Measurements from ENCODE around the gene PUM1.

Gene PUM1

DNA sequence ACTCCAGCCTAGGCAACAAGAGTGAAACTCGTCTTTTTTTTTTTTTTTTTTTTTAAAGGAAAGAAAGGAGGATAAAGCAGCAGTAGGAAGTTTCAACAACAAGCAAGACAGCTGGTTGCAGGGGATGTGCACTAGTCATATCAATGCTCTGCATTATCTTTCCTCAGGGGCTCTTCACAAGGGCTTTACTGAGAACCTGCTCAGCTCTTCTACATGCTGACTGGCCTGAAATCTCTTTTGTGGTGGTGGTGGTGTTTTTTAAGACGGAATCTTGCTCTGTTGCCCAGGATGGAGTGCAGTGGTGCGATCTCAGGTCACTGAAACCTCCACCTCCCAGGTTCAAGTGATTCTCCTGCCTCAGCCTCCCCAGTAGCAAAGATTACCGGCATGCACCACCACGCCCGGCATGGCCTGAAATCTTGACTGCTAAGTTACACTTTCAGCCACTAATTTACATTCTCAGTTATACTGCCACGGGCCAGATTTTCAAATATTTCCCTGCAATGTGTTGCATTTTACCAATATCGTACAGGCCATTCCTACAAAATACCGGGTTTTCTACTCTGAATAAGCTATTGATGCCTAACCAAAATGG is 68.0 kb downstream of the PUM1 start:
- Histone ChIP-seq H3K4me3 (ENCODE audit: low read length) (no peak overlapping the region), H3K27me3 (ENCODE audit: control insufficient read depth, insufficient read depth, low read length) (no peaks in the 10 kb centered on the region), H3K9ac (ENCODE audit: low read length) (no peak overlapping the region), H3K4me1 (ENCODE audit: control insufficient read depth, insufficient read depth, low read length) (peaks cover 7% of the 10 kb centered on the region), H3K36me3 (ENCODE audit: control insufficient read depth, insufficient read depth, low read length) (peaks cover 3% of the 10 kb centered on the region), H3K9me3 (ENCODE audit: control insufficient read depth, low read length) (no peaks in the 10 kb centered on the region)

DNA sequence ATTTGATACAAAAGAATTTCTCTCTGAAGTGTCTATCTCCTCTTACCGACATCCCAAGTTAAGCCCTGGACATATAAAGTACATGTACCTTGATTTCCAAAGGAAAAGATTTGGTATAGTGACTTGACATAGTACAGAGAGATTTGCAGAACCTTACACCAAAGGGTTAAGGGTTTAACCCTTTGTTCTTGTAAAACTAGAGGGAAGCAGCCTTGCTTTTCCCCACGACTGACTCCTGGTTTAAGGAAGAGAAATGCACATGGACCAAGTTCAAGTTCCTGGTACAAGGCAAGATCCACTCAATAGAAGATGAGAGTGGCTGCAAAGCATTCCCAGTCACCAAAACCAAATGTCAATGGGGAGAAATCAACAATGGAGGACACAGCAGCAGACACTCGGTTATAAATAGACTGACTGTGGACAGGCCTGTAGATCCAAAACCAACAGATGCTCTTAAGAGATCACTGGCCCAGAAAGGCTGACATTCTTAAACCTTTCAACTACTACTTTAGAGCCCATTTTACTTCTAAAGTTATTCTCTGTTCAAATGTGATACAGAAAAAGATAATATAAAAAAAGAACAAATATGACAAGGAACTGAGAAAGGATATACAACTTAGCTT is 69.4 kb downstream of the PUM1 start:
- no peak overlapping the region for H3K4me3 ChIP-seq (ENCODE audit: low read length)
- peaks cover 7% of the 10 kb centered on the region for H3K4me1 ChIP-seq (ENCODE audit: control insufficient read depth, insufficient read depth, low read length)
- H3K36me3 ChIP-seq (ENCODE audit: control insufficient read depth, insufficient read depth, low read length) = peaks cover 3% of the 10 kb centered on the region
- no peak overlapping the region for H3K9ac ChIP-seq (ENCODE audit: low read length)
- no peaks in the 10 kb centered on the region for H3K9me3 ChIP-seq (ENCODE audit: control insufficient read depth, low read length)
- no peaks in the 10 kb centered on the region for H3K27me3 ChIP-seq (ENCODE audit: control insufficient read depth, insufficient read depth, low read length)

DNA sequence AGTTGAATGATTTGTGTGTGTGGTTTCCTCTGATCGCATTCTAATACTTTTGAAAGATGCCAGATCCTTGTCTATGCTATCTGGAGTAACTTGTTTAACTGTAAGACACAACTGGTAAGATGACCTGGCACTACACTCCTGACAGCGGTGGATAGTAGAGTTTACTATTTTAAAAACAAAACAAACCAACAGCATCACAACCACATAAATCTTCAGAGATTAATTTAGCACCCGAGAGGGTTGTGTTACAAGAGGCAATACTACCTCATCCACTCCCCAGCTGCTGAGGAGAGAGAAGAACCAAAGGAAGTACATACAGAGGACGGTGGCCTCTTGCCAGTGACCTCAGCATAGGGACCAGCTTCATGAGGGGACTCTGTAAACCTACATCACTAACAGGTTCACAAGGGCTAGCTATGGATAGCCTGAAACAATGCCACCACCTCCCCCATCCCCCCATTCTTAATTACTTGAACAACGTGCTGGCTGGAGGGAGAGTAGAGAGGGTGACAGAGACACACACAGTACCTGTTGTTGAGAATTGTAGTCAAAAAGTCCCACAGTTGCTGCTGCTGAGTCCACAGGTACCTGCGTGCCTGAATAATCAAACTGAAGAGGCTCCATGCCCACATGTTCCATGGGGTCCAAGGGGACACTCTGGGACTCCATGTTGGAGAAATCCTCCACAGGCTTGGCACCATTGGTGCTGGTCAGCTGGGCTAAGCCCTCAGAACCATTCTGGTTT is 73.5 kb downstream of the PUM1 start:
- no peaks in the 10 kb centered on the region for H3K27me3 ChIP-seq (ENCODE audit: control insufficient read depth, insufficient read depth, low read length)
- no peaks in the 10 kb centered on the region for H3K9me3 ChIP-seq (ENCODE audit: control insufficient read depth, low read length)
- no peak overlapping the region for H3K4me3 ChIP-seq (ENCODE audit: low read length)
- H3K9ac ChIP-seq (ENCODE audit: low read length) = no peak overlapping the region
- peaks cover 3% of the 10 kb centered on the region for H3K36me3 ChIP-seq (ENCODE audit: control insufficient read depth, insufficient read depth, low read length)
- no peaks in the 10 kb centered on the region for H3K4me1 ChIP-seq (ENCODE audit: control insufficient read depth, insufficient read depth, low read length)

DNA sequence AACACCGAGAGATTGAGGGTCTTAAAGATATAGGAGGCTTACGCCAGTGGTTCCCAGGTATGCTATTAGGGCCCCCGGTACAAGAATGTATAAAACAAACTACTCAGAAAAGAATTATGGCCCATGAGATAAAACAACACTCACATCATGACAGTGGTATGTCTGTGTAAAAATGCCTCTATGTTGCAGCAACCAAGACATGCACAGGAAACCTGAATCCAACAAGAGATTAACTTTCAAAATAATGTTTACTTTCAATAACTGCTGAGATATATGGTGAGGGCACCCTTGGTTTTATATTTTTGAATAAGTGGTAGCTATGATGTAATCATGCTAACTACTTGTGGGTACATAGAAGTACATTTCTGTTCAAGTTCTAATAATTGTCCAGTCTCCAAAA is 74.9 kb downstream of the PUM1 start:
- Histone ChIP-seq H3K36me3 (ENCODE audit: control insufficient read depth, insufficient read depth, low read length) (no peaks in the 10 kb centered on the region), H3K9ac (ENCODE audit: low read length) (no peak overlapping the region)

DNA sequence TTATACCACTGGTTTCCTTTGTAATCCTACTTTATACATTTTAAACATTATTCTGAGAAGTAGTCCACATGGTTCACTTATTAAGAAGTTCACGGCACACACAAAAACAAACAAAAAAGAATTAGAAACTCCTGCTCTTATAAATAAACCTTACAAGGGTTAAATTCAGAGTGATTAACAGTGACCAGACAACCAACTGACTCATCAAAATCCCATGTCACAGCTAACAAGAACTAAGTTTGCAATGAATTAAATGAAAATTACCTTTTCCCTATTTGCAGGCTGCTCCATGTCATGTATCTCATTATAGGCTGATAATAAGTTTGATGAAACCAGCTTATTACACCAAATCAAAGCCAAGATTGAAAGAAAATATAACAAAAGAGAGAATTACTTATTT is 77.5 kb downstream of the PUM1 start:
- H3K27me3 ChIP-seq (ENCODE audit: control insufficient read depth, insufficient read depth, low read length) = no peaks in the 10 kb centered on the region
- no peaks in the 10 kb centered on the region for H3K36me3 ChIP-seq (ENCODE audit: control insufficient read depth, insufficient read depth, low read length)
- no peaks in the 10 kb centered on the region for H3K9me3 ChIP-seq (ENCODE audit: control insufficient read depth, low read length)
- no peak overlapping the region for H3K9ac ChIP-seq (ENCODE audit: low read length)
- no peaks in the 10 kb centered on the region for H3K4me1 ChIP-seq (ENCODE audit: control insufficient read depth, insufficient read depth, low read length)
- H3K4me3 ChIP-seq (ENCODE audit: low read length) = no peak overlapping the region

More for the DNA sequence above, 74.9 kb downstream of the PUM1 start:
- H3K4me3 ChIP-seq (ENCODE audit: low read length) = no peak overlapping the region
- no peaks in the 10 kb centered on the region for H3K4me1 ChIP-seq (ENCODE audit: control insufficient read depth, insufficient read depth, low read length)
- H3K27me3 ChIP-seq (ENCODE audit: control insufficient read depth, insufficient read depth, low read length) = no peaks in the 10 kb centered on the region
- H3K9me3 ChIP-seq (ENCODE audit: control insufficient read depth, low read length) = no peaks in the 10 kb centered on the region

DNA sequence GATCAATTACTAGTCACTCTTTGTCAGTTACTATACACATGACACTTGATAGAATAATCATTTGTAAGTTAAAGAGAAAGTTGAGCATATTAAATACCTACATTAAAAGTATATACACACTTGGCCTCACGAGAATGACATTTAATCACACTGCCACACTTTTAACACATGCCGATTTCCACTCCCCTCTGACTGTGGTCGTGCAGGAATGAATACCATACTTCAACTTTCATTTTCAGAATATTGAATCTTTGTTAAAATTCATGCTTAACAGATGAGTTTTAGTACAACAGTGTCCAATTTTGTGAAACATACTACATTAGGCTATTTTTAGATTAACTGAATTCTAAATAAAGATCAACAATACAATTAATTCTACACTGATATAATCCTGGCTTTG is 78.8 kb downstream of the PUM1 start:
- Histone ChIP-seq H3K9me3 (ENCODE audit: control insufficient read depth, low read length) (no peaks in the 10 kb centered on the region), H3K9ac (ENCODE audit: low read length) (no peak overlapping the region), H3K4me1 (ENCODE audit: control insufficient read depth, insufficient read depth, low read length) (peaks cover 5% of the 10 kb centered on the region), H3K4me3 (ENCODE audit: low read length) (no peak overlapping the region), H3K27me3 (ENCODE audit: control insufficient read depth, insufficient read depth, low read length) (no peaks in the 10 kb centered on the region), H3K36me3 (ENCODE audit: control insufficient read depth, insufficient read depth, low read length) (no peaks in the 10 kb centered on the region)

DNA sequence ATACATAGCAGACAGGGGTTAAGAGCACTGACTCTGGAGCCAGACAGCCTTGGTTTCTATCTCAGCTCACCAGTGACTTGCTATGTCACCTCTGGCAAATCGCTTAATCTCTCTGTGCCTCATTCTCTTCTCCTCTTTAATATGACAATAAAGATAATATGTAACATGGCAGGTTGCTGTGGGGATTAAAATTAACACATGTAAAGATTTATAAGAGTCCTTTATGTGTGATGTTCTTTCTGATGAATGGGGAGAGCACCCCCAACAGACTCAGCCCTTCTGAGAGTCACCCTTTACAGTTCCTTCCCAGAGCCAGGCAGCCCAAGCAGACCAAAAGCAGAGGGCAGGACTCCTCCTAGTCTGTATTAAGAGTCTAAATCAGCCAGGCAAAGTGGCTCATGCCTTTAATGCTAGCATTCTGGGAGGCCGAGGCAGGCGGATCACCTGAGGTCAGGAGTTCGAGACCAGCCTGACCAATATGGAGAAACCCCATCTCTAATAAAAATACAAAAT is 80.5 kb downstream of the PUM1 start:
- Histone ChIP-seq H3K9me3 (ENCODE audit: control insufficient read depth, low read length) (no peaks in the 10 kb centered on the region), H3K27me3 (ENCODE audit: control insufficient read depth, insufficient read depth, low read length) (no peaks in the 10 kb centered on the region), H3K9ac (ENCODE audit: low read length) (no peak overlapping the region), H3K4me3 (ENCODE audit: low read length) (no peak overlapping the region), H3K4me1 (ENCODE audit: control insufficient read depth, insufficient read depth, low read length) (peaks cover 5% of the 10 kb centered on the region), H3K36me3 (ENCODE audit: control insufficient read depth, insufficient read depth, low read length) (no peaks in the 10 kb centered on the region)

DNA sequence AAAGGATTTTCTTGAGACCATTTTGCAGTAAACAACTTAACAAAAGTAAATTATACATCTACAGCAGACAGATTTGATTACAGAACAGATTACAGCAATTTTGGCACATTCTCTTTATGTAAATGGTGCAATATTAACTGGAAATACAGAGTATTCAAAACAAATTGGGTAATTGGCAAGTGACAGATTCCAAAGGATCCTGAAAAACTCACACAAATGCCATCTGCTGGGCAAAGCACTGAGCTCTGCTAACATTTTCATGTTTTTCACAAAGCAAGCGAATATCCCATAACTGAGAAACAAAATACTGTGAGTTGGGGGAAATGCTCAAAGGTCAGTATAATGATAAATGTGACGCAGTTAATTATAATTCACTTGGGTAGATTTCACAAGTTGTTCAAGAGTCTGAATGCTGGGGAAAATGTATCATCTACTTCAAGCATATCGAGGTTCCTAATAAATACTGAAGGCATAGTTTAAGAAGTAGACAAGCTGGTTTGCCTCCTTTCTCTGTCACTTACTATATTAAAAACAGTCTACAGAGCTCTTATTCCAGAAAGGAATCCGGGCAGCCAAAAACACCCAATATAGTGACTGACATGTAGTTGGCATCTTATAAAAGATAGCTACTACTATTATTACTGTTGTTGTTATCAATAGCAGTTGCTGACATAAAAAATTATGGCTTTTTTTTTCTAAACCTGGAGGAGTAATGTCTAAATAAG is 81.2 kb downstream of the PUM1 start:
- Histone ChIP-seq H3K36me3 (ENCODE audit: control insufficient read depth, insufficient read depth, low read length) (no peaks in the 10 kb centered on the region), H3K4me3 (ENCODE audit: low read length) (no peak overlapping the region), H3K9me3 (ENCODE audit: control insufficient read depth, low read length) (no peaks in the 10 kb centered on the region), H3K27me3 (ENCODE audit: control insufficient read depth, insufficient read depth, low read length) (no peaks in the 10 kb centered on the region), H3K9ac (ENCODE audit: low read length) (no peak overlapping the region), H3K4me1 (ENCODE audit: control insufficient read depth, insufficient read depth, low read length) (peaks cover 5% of the 10 kb centered on the region)

DNA sequence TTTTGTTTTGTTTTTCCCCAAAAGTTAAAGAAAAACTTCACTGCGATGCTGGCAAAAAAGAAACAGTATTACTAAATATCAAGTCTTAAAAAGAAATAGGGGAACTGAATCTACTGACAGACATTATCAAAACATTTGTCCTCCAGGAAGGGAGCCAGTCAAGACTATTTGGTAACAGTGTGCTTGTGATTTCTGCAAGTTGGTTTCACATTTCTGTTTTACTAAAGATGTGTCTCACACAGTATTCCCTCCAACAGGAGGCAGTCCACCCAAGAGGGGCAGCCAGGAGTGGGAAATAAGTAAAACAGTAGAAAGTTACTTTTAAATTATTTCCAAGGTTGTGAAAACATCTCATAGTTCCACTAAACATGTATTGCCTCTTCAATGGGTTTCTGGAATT is 82.6 kb downstream of the PUM1 start:
- peaks cover 5% of the 10 kb centered on the region for H3K4me1 ChIP-seq (ENCODE audit: control insufficient read depth, insufficient read depth, low read length)
- H3K9ac ChIP-seq (ENCODE audit: low read length) = no peak overlapping the region
- H3K36me3 ChIP-seq (ENCODE audit: control insufficient read depth, insufficient read depth, low read length) = no peaks in the 10 kb centered on the region
- no peaks in the 10 kb centered on the region for H3K9me3 ChIP-seq (ENCODE audit: control insufficient read depth, low read length)
- H3K27me3 ChIP-seq (ENCODE audit: control insufficient read depth, insufficient read depth, low read length) = no peaks in the 10 kb centered on the region
- no peak overlapping the region for H3K4me3 ChIP-seq (ENCODE audit: low read length)

DNA sequence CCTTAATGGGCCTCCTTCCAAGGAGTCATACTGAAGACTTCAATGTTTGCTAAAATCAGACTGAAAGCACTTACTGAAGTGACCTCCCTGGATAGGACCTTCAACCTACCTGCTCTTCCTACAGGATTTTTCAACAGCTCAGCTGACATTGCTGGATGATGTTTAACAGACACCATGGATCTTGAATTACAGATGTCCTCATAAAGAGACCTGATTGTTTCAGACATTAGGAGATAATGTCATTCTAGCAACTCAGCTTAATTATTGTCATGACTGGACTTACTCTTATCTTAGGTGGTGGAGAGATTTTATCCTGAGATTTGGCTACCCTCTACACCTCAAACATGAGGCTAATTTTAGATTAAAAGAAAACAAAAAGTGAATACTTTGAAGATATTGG is 83.1 kb downstream of the PUM1 start:
- H3K27me3 ChIP-seq (ENCODE audit: control insufficient read depth, insufficient read depth, low read length) = no peaks in the 10 kb centered on the region
- H3K36me3 ChIP-seq (ENCODE audit: control insufficient read depth, insufficient read depth, low read length) = no peaks in the 10 kb centered on the region
- peaks cover 6% of the 10 kb centered on the region for H3K4me1 ChIP-seq (ENCODE audit: control insufficient read depth, insufficient read depth, low read length)
- H3K9me3 ChIP-seq (ENCODE audit: control insufficient read depth, low read length) = no peaks in the 10 kb centered on the region
- no peak overlapping the region for H3K4me3 ChIP-seq (ENCODE audit: low read length)
- H3K9ac ChIP-seq (ENCODE audit: low read length) = no peak overlapping the region

DNA sequence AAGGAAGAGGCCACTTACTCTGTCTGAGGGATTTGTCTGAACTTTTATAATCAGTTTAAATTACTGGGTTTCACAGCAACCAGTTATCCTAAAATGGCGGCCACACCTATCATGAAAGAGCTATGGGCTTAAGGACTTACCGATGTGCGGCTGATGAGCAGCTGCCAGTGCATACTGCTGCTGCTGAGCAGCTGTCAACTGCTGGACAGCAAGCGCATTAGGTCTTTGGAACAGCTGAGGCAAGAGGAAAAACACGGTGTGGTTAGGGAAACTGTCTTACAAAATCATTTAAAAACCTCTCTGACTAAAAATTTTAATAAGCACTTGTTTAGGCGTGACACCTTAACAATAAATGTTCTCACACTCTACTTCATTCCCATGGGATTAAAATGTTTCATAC is 84.3 kb downstream of the PUM1 start:
- Histone ChIP-seq H3K36me3 (ENCODE audit: control insufficient read depth, insufficient read depth, low read length) (no peaks in the 10 kb centered on the region), H3K9me3 (ENCODE audit: control insufficient read depth, low read length) (no peaks in the 10 kb centered on the region), H3K4me1 (ENCODE audit: control insufficient read depth, insufficient read depth, low read length) (peaks cover 18% of the 10 kb centered on the region), H3K9ac (ENCODE audit: low read length) (no peak overlapping the region), H3K27me3 (ENCODE audit: control insufficient read depth, insufficient read depth, low read length) (no peaks in the 10 kb centered on the region), H3K4me3 (ENCODE audit: low read length) (no peak overlapping the region)

DNA sequence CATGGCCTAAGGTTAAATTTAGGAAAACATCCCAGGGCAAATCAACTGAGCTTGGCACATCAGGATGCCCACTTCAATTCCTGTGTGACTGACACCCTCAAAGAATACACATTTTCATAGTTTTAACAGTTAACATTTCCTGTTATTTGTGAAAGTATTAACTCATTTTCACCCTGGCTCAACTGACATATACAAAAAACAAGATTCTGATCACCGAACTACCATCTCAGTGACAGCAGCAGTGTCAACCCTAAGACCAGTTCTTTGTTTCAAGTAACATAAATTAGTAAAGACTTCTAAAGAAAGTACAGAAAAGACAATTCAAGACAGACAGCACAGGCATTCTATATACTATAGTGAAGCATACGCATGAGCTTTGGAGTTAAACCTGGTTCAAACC is 88.0 kb downstream of the PUM1 start:
- Histone ChIP-seq H3K27me3 (ENCODE audit: control insufficient read depth, insufficient read depth, low read length) (no peaks in the 10 kb centered on the region), H3K36me3 (ENCODE audit: control insufficient read depth, insufficient read depth, low read length) (no peaks in the 10 kb centered on the region), H3K9me3 (ENCODE audit: control insufficient read depth, low read length) (no peaks in the 10 kb centered on the region), H3K9ac (ENCODE audit: low read length) (no peak overlapping the region), H3K4me1 (ENCODE audit: control insufficient read depth, insufficient read depth, low read length) (peaks cover 24% of the 10 kb centered on the region), H3K4me3 (ENCODE audit: low read length) (no peak overlapping the region)

All from mucosa of stomach (tissue), 1 donor.